Esophagus squamous epithelium (tissue), 4 donors: ENCODE results near the gene PTPRG.

Experiments
- POLR2A ChIP-seq, 4 donors: fragments of 450-650 bp; IDR thresholded peaks; one replicate each; pipeline ENCODE4 v1.6.1; 2017; ENCODE audit warnings: antibody characterized with exemption in 4 of 4, mild to moderate bottlenecking in 4 of 4, moderate library complexity in 3 of 4
- TF ChIP-seq, protein P1 (sequence below), 6 experiments: fragments of 450-650 bp in 4 of 6; fragments of 200-600 bp in 2 of 6; sonication (generic) in 2 of 6; IDR thresholded peaks; one replicate each; pipeline ENCODE4 v1.5.1; 2016 to 2019; ENCODE audit warnings: antibody characterized with exemption in 6 of 6, mild to moderate bottlenecking in 4 of 6, moderate library complexity in 4 of 6

GRCh38 chr3:61866961-61867461, 305.6 kb downstream of the PTPRG start:
- TF ChIP-seq POLR2A (IDR thresholded peaks at IDR 0.05), result no peak
- TF ChIP-seq, protein P1, sequence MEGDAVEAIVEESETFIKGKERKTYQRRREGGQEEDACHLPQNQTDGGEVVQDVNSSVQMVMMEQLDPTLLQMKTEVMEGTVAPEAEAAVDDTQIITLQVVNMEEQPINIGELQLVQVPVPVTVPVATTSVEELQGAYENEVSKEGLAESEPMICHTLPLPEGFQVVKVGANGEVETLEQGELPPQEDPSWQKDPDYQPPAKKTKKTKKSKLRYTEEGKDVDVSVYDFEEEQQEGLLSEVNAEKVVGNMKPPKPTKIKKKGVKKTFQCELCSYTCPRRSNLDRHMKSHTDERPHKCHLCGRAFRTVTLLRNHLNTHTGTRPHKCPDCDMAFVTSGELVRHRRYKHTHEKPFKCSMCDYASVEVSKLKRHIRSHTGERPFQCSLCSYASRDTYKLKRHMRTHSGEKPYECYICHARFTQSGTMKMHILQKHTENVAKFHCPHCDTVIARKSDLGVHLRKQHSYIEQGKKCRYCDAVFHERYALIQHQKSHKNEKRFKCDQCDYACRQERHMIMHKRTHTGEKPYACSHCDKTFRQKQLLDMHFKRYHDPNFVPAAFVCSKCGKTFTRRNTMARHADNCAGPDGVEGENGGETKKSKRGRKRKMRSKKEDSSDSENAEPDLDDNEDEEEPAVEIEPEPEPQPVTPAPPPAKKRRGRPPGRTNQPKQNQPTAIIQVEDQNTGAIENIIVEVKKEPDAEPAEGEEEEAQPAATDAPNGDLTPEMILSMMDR (IDR thresholded peaks at IDR 0.05), result no peak
